HG03521 (cell line): ENCODE measurements around the gene NKX1-1.
"Not testable (repeated sequence)": the region's sequence is repeated elsewhere in the genome, so short reads cannot be mapped to it uniquely, and the experiment has no call there.

Experiments used
- ATAC-seq: cut with Tn5 transposase; IDR thresholded peaks from one replicate; pipeline ENCODE4 v1.9.1; 2021; ENCODE audit warnings: mild to moderate bottlenecking, moderate library complexity; ENCODE audit not compliant: unreplicated experiment

NKX1-1 gene

GRCh38 chr4:1375051-1375721, 31.1 kb downstream of the NKX1-1 start:
- ATAC-seq: no peak

- ATAC-seq: no peak
These were observed 31.6 kb downstream of the NKX1-1 start for GRCh38 chr4:1374706-1375045.

GRCh38 chr4:1373892-1374705, 32.1 kb downstream of the NKX1-1 start:
- no peak for ATAC-seq

GRCh38 chr4:1372576-1372975, 33.7 kb downstream of the NKX1-1 start:
- ATAC-seq: not testable (repeated sequence)

GRCh38 chr4:1371176-1372165, 34.8 kb downstream of the NKX1-1 start:
- ATAC-seq: no peak

GRCh38 chr4:1370321-1371124, 35.7 kb downstream of the NKX1-1 start:
- ATAC-seq: no peak

- no peak for ATAC-seq
These were observed 36.7 kb downstream of the NKX1-1 start for GRCh38 chr4:1369479-1370079.

- ATAC-seq: no peak
These were observed 37.2 kb downstream of the NKX1-1 start for GRCh38 chr4:1369091-1369450.

GRCh38 chr4:1368421-1369090, 37.7 kb downstream of the NKX1-1 start:
- no peak for ATAC-seq

GRCh38 chr4:1367936-1368289, 38.3 kb downstream of the NKX1-1 start:
- ATAC-seq: no peak

GRCh38 chr4:1367230-1367935, 38.9 kb downstream of the NKX1-1 start:
- no peak for ATAC-seq

GRCh38 chr4:1366371-1367229, 39.6 kb downstream of the NKX1-1 start:
- no peak for ATAC-seq

- ATAC-seq: no peak
These were observed 40.7 kb downstream of the NKX1-1 start for GRCh38 chr4:1365271-1366178.

- no peak for ATAC-seq
These were observed 41.5 kb downstream of the NKX1-1 start for GRCh38 chr4:1364748-1365147.

- no peak for ATAC-seq
These were observed 42.0 kb downstream of the NKX1-1 start for GRCh38 chr4:1364217-1364616.

- ATAC-seq: no peak
These were observed 42.7 kb downstream of the NKX1-1 start for GRCh38 chr4:1363513-1363912.

- no peak for ATAC-seq
These were observed 43.7 kb downstream of the NKX1-1 start for GRCh38 chr4:1362521-1362920.
